ENCODE data around the gene CCDC110.

CCDC110 gene

GRCh38 chr4:185500035-185500434, 28.5 kb upstream of the CCDC110 start:
- TF ChIP-seq GATA3 (IDR thresholded peaks at IDR 0.05; ENCODE audit: low read depth, low read length) (no peak), GATA2 (IDR thresholded peaks at IDR 0.05; ENCODE audit: low read depth, low read length) (no peak)

GRCh38 chr4:185488650-185489049, 17.1 kb upstream of the CCDC110 start:
- TF ChIP-seq GATA2 (IDR thresholded peaks at IDR 0.05; ENCODE audit: low read depth, low read length) (no peak), GATA3 (IDR thresholded peaks at IDR 0.05; ENCODE audit: low read depth, low read length) (no peak)

GRCh38 chr4:185481401-185481800, 9.9 kb upstream of the CCDC110 start:
- TF ChIP-seq GATA2 (IDR thresholded peaks at IDR 0.05; ENCODE audit: low read depth, low read length) (no peak), GATA3 (IDR thresholded peaks at IDR 0.05; ENCODE audit: low read depth, low read length) (no peak)

GRCh38 chr4:185480016-185480732, 8.6 kb upstream of the CCDC110 start:
- TF ChIP-seq GATA2 (IDR thresholded peaks at IDR 0.05; ENCODE audit: low read depth, low read length) (no peak), GATA3 (IDR thresholded peaks at IDR 0.05; ENCODE audit: low read depth, low read length) (no peak)

GRCh38 chr4:185479507-185479971, 8.0 kb upstream of the CCDC110 start:
- TF ChIP-seq GATA3 (IDR thresholded peaks at IDR 0.05; ENCODE audit: low read depth, low read length) = no peak
- TF ChIP-seq GATA2 (IDR thresholded peaks at IDR 0.05; ENCODE audit: low read depth, low read length) = no peak

GRCh38 chr4:185473247-185473646, 1.7 kb upstream of the CCDC110 start:
- TF ChIP-seq GATA2 (IDR thresholded peaks at IDR 0.05; ENCODE audit: low read depth, low read length) (no peak), GATA3 (IDR thresholded peaks at IDR 0.05; ENCODE audit: low read depth, low read length) (no peak)

- TF ChIP-seq GATA3 (IDR thresholded peaks at IDR 0.05; ENCODE audit: low read depth, low read length) (no peak), GATA2 (IDR thresholded peaks at IDR 0.05; ENCODE audit: low read depth, low read length) (no peak)
Observed at GRCh38 chr4:185472103-185472542, 590 bp upstream of the CCDC110 start.

GRCh38 chr4:185470501-185471195, 885 bp downstream of the CCDC110 start:
- TF ChIP-seq GATA3 (IDR thresholded peaks at IDR 0.05; ENCODE audit: low read depth, low read length) (no peak), GATA2 (IDR thresholded peaks at IDR 0.05; ENCODE audit: low read depth, low read length) (no peak)

- TF ChIP-seq GATA3 (IDR thresholded peaks at IDR 0.05; ENCODE audit: low read depth, low read length) (no peak), GATA2 (IDR thresholded peaks at IDR 0.05; ENCODE audit: low read depth, low read length) (no peak)
Observed at GRCh38 chr4:185469580-185470154, 1.9 kb downstream of the CCDC110 start.

- TF ChIP-seq GATA2 (IDR thresholded peaks at IDR 0.05; ENCODE audit: low read depth, low read length) = no peak
- TF ChIP-seq GATA3 (IDR thresholded peaks at IDR 0.05; ENCODE audit: low read depth, low read length) = no peak
Observed at GRCh38 chr4:185468999-185469398, 2.5 kb downstream of the CCDC110 start.

GRCh38 chr4:185467991-185468390, 3.5 kb downstream of the CCDC110 start:
- TF ChIP-seq GATA3 (IDR thresholded peaks at IDR 0.05; ENCODE audit: low read depth, low read length) = no peak
- TF ChIP-seq GATA2 (IDR thresholded peaks at IDR 0.05; ENCODE audit: low read depth, low read length) = no peak

GRCh38 chr4:185467101-185467500, 4.4 kb downstream of the CCDC110 start:
- TF ChIP-seq GATA3 (IDR thresholded peaks at IDR 0.05; ENCODE audit: low read depth, low read length) = no peak
- TF ChIP-seq GATA2 (IDR thresholded peaks at IDR 0.05; ENCODE audit: low read depth, low read length) = no peak

GRCh38 chr4:185465707-185466106, 5.8 kb downstream of the CCDC110 start:
- TF ChIP-seq GATA2 (IDR thresholded peaks at IDR 0.05; ENCODE audit: low read depth, low read length) (no peak), GATA3 (IDR thresholded peaks at IDR 0.05; ENCODE audit: low read depth, low read length) (no peak)

GRCh38 chr4:185464887-185465286, 6.6 kb downstream of the CCDC110 start:
- TF ChIP-seq GATA3 (IDR thresholded peaks at IDR 0.05; ENCODE audit: low read depth, low read length) = no peak
- TF ChIP-seq GATA2 (IDR thresholded peaks at IDR 0.05; ENCODE audit: low read depth, low read length) = no peak

GRCh38 chr4:185464183-185464582, 7.3 kb downstream of the CCDC110 start:
- no peak for TF ChIP-seq GATA3 (IDR thresholded peaks at IDR 0.05; ENCODE audit: low read depth, low read length)
- TF ChIP-seq GATA2 (IDR thresholded peaks at IDR 0.05; ENCODE audit: low read depth, low read length) = no peak

Data from SH-SY5Y (cell line).